ENCODE results near the gene DNAJA2. TPM values are rescaled to one million over a fixed set of nuclear protein-coding genes. Genes with fewer than 3 reads are reported as not detected.

The DNAJA2 gene
- total and polyA plus RNA-seq, 8 donors: 7.5 to 80.6 (median 40.9) TPM

GRCh38 chr16:46971271-46971670 lies 2.2 kb downstream of the DNAJA2 start:
- intact Hi-C loops (cut with DNase I; ENCODE audit: low total_unique reads): no loop called here
- Histone ChIP-seq H3K36me3 (peaks cover 29 to 50% (median 50%) of the 10 kb centered on the region in 4 donors), H3K27me3 (no peaks in the 10 kb centered on the region), H3K4me1 (peaks cover 28 to 63% (median 44%) of the 10 kb centered on the region in 4 donors), H3K27ac (no peak overlapping the region), H3K4me3 (peak overlapping the region in 1 of 4 donors; percentile 78), H3K9me3 (no peaks in the 10 kb centered on the region)
- no peak for TF ChIP-seq POLR2AphosphoS5 (IDR thresholded peaks at IDR 0.05)
- TF ChIP-seq POLR2A (IDR thresholded peaks at IDR 0.05): no peak
- TF ChIP-seq EP300 (IDR thresholded peaks at IDR 0.05): no peak
- TF ChIP-seq CTCF (IDR thresholded peaks at IDR 0.05): no peak
- DNase-seq: no peak
- WGBS, 5 donors: 94 to 99% (median 95%) methylated on average over 7 of the region's 7 CpGs

DNA sequence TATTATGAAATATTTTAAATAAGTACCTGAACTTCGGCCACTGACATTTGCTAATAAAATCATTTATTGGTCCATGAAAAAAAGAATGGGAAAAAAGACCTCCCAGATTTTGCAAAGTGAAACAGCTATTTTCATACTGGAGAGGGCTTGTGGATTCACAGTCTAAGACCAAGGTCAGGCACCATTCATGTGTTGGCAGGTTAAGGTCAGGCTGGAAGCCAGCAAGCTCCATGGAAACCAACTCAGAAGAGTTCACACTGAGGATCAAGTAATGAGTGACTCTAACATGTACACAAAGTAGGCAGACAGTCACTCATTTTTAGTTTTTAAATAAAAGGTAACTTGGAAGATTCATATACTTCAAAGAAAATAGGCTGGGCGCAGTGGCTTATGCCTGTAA lies 3.4 kb downstream of the DNAJA2 start:
- H3K9me3 ChIP-seq: no peaks in the 10 kb centered on the region
- WGBS, 5 donors: 80 to 91% (median 87%) methylated on average over 2 of the region's 2 CpGs
- peaks cover 28 to 56% (median 42%) of the 10 kb centered on the region in 4 donors for H3K4me1 ChIP-seq
- intact Hi-C loops (cut with DNase I; ENCODE audit: low total_unique reads): no loop called here
- peak in 1 of 2 donors; percentile 31 for DNase-seq
- H3K27me3 ChIP-seq: no peaks in the 10 kb centered on the region
- TF ChIP-seq POLR2A (IDR thresholded peaks at IDR 0.05) (no peak), EP300 (IDR thresholded peaks at IDR 0.05) (no peak), POLR2AphosphoS5 (IDR thresholded peaks at IDR 0.05) (no peak), CTCF (IDR thresholded peaks at IDR 0.05) (no peak)
- no peak overlapping the region for H3K27ac ChIP-seq
- H3K36me3 ChIP-seq: peaks cover 41 to 62% (median 62%) of the 10 kb centered on the region in 4 donors
- H3K4me3 ChIP-seq: no peak overlapping the region

DNA sequence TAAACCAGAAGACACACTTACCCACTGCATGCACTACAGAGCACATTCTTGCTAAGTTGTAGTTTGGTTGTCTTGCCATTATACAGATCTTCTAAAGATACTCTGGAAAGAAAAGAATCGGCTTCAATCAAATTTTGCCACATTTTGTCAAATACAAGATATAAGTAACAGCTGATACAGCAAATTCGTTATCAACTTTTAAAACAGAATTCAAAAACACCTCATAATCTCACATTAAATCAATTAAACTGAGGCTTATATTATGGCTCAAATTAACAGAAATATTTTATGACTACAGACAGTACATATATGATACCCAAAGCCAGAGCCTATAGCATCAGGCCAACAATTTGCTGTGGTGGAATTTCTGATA lies 5.4 kb downstream of the DNAJA2 start:
- DNase-seq: no peak
- Histone ChIP-seq H3K4me1 (peaks cover 18 to 46% (median 32%) of the 10 kb centered on the region in 4 donors), H3K36me3 (peaks cover 59 to 82% (median 82%) of the 10 kb centered on the region in 4 donors), H3K9me3 (no peaks in the 10 kb centered on the region), H3K27me3 (no peaks in the 10 kb centered on the region), H3K27ac (no peak overlapping the region), H3K4me3 (no peak overlapping the region)
- 91 to 96% (median 93%) methylated on average over 2 of the region's 2 CpGs for WGBS, 5 donors
- no peak for TF ChIP-seq POLR2AphosphoS5 (IDR thresholded peaks at IDR 0.05)
- no peak for TF ChIP-seq EP300 (IDR thresholded peaks at IDR 0.05)
- intact Hi-C loops (cut with DNase I; ENCODE audit: low total_unique reads): no loop called here

GRCh38 chr16:46962629-46963028 lies 10.8 kb downstream of the DNAJA2 start:
- Histone ChIP-seq H3K27ac (peak overlapping the region in 1 of 5 donors; percentile 22), H3K27me3 (no peaks in the 10 kb centered on the region), H3K9me3 (no peaks in the 10 kb centered on the region), H3K4me3 (no peak overlapping the region), H3K36me3 (peaks cover 76 to 100% (median 100%) of the 10 kb centered on the region in 4 donors), H3K4me1 (peaks cover 0 to 24% (median 14%) of the 10 kb centered on the region in 4 donors)
- WGBS, 5 donors: 66 to 78% (median 74%) methylated on average over 3 of the region's 3 CpGs
- TF ChIP-seq POLR2AphosphoS5 (IDR thresholded peaks at IDR 0.05): no peak
- TF ChIP-seq CTCF (IDR thresholded peaks at IDR 0.05): no peak
- TF ChIP-seq POLR2A (IDR thresholded peaks at IDR 0.05): no peak
- no peak for TF ChIP-seq EP300 (IDR thresholded peaks at IDR 0.05)
- DNase-seq: no peak
- intact Hi-C loops (cut with DNase I; ENCODE audit: low total_unique reads): no loop called here

Data from stomach (tissue), 9 donors.